Muscle of leg (tissue), 11 donors: ENCODE results near the gene NAPSA. TPM values are rescaled to one million over a fixed set of nuclear protein-coding genes. Genes with fewer than 3 reads are reported as not detected.

Experiments used
- DNase-seq: peaks from one replicate; pipeline ENCODE4 v3.0.0; 2013
- H3K27ac ChIP-seq: one replicate; pipeline ENCODE4 v1.5.1; 2013; ENCODE audit warnings: mild to moderate bottlenecking, low read length, control low read depth
- H3K27me3 ChIP-seq: one replicate; pipeline ENCODE4 v1.6.1; 2013; ENCODE audit warnings: low read length; ENCODE audit not compliant: control insufficient read depth, insufficient read depth
- H3K36me3 ChIP-seq: one replicate; pipeline ENCODE4 v1.6.1; 2013; ENCODE audit warnings: low read length; ENCODE audit not compliant: control insufficient read depth, insufficient read depth
- H3K4me1 ChIP-seq: one replicate; pipeline ENCODE4 v1.6.1; 2013; ENCODE audit warnings: low read length; ENCODE audit not compliant: control insufficient read depth, insufficient read depth
- H3K4me3 ChIP-seq: one replicate; pipeline ENCODE4 v1.5.1; 2013; ENCODE audit warnings: low read length, control low read depth
- H3K9me3 ChIP-seq: replicated peaks from 2 replicates; pipeline ENCODE4 v1.6.1; 2013; ENCODE audit warnings: low read depth, low read length; ENCODE audit not compliant: control insufficient read depth
- WGBS: methylation state at CpG from one replicate; pipeline ENCODE4 v1.1.5; 2013; ENCODE audit warnings: missing lambda C conversion rate; ENCODE audit not compliant: insufficient coverage; 5-methylcytosine and 5-hydroxymethylcytosine counted together
- polyA plus RNA-seq, 8 donors: library from polyadenylated mRNA; unstranded; fragments of 120-200 nt; gene quantifications; one replicate each; pipeline versions ENCODE4 v1.2.1 to v1.2.3, GENCODE V29; 2013; ENCODE audit warnings: inconsistent platforms in 1 of 8, low replicate concordance in 1 of 8; ENCODE audit not compliant: insufficient read length in 8 of 8, insufficient read depth in 1 of 8
- total RNA-seq: library from RNA; stranded (reverse); fragments of 120-200 nt; gene quantifications from one replicate; pipeline ENCODE4 v1.2.4, GENCODE V29; 2013

The NAPSA gene
- total and polyA plus RNA-seq, 9 donors, result 0.29 to 1.7 (median 0.56) TPM

GRCh38 chr19:50323782-50324133 lies 41.7 kb downstream of the NAPSA start:
- Histone ChIP-seq H3K27me3 (peaks cover 28% of the 10 kb centered on the region), H3K4me3 (no peak overlapping the region), H3K9me3 (no peaks in the 10 kb centered on the region), H3K4me1 (peaks cover 15% of the 10 kb centered on the region), H3K27ac (no peak overlapping the region), H3K36me3 (no peaks in the 10 kb centered on the region)
- no peak for DNase-seq
- WGBS, result 89% methylated on average over 11 of the region's 12 CpGs

GRCh38 chr19:50322931-50323781 lies 42.3 kb downstream of the NAPSA start:
- H3K9me3 ChIP-seq, result no peaks in the 10 kb centered on the region
- peaks cover 24% of the 10 kb centered on the region for H3K27me3 ChIP-seq
- H3K27ac ChIP-seq, result no peak overlapping the region
- no peaks in the 10 kb centered on the region for H3K36me3 ChIP-seq
- no peak for DNase-seq
- peaks cover 12% of the 10 kb centered on the region for H3K4me1 ChIP-seq
- 92% methylated on average over 40 of the region's 55 CpGs for WGBS
- no peak overlapping the region for H3K4me3 ChIP-seq

- WGBS, result 81% methylated on average over 9 of the region's 12 CpGs
- no peak overlapping the region for H3K27ac ChIP-seq
- H3K27me3 ChIP-seq, result peaks cover 23% of the 10 kb centered on the region
- H3K36me3 ChIP-seq, result no peaks in the 10 kb centered on the region
- H3K4me3 ChIP-seq, result no peak overlapping the region
- peaks cover 8% of the 10 kb centered on the region for H3K4me1 ChIP-seq
- DNase-seq, result no peak
- no peaks in the 10 kb centered on the region for H3K9me3 ChIP-seq
These were observed 43.2 kb downstream of the NAPSA start for GRCh38 chr19:50322234-50322633.

- no peak overlapping the region for H3K4me3 ChIP-seq
- H3K9me3 ChIP-seq, result no peaks in the 10 kb centered on the region
- peaks cover 21% of the 10 kb centered on the region for H3K27me3 ChIP-seq
- H3K27ac ChIP-seq, result no peak overlapping the region
- H3K4me1 ChIP-seq, result peaks cover 8% of the 10 kb centered on the region
- no peak for DNase-seq
- WGBS, result 86% methylated on average over 4 of the region's 4 CpGs
- H3K36me3 ChIP-seq, result no peaks in the 10 kb centered on the region
These were observed 43.6 kb downstream of the NAPSA start for GRCh38 chr19:50321831-50322230.

GRCh38 chr19:50320596-50320995 lies 44.8 kb downstream of the NAPSA start:
- no peaks in the 10 kb centered on the region for H3K9me3 ChIP-seq
- no peaks in the 10 kb centered on the region for H3K36me3 ChIP-seq
- H3K27me3 ChIP-seq, result peaks cover 20% of the 10 kb centered on the region
- no peak overlapping the region for H3K4me3 ChIP-seq
- no peak overlapping the region for H3K27ac ChIP-seq
- H3K4me1 ChIP-seq, result peaks cover 3% of the 10 kb centered on the region
- WGBS, result 88% methylated on average over 20 of the region's 20 CpGs
- DNase-seq, result no peak

- no peak for DNase-seq
- Histone ChIP-seq H3K27ac (no peak overlapping the region), H3K36me3 (no peaks in the 10 kb centered on the region), H3K4me3 (no peak overlapping the region), H3K27me3 (peaks cover 25% of the 10 kb centered on the region), H3K4me1 (no peaks in the 10 kb centered on the region), H3K9me3 (no peaks in the 10 kb centered on the region)
- 74% methylated on average over 3 of the region's 12 CpGs for WGBS
These were observed 45.4 kb downstream of the NAPSA start for GRCh38 chr19:50320051-50320450.

GRCh38 chr19:50319156-50319555 lies 46.3 kb downstream of the NAPSA start:
- DNase-seq, result no peak
- Histone ChIP-seq H3K4me1 (no peaks in the 10 kb centered on the region), H3K27me3 (peaks cover 34% of the 10 kb centered on the region), H3K4me3 (no peak overlapping the region), H3K27ac (no peak overlapping the region), H3K9me3 (no peaks in the 10 kb centered on the region), H3K36me3 (no peaks in the 10 kb centered on the region)
- WGBS, result 76% methylated on average over 10 of the region's 11 CpGs

GRCh38 chr19:50318438-50318837 lies 47.0 kb downstream of the NAPSA start:
- H3K4me1 ChIP-seq, result no peaks in the 10 kb centered on the region
- no peak for DNase-seq
- WGBS, result 76% methylated on average over 7 of the region's 8 CpGs
- no peak overlapping the region for H3K27ac ChIP-seq
- H3K4me3 ChIP-seq, result no peak overlapping the region
- peaks cover 41% of the 10 kb centered on the region for H3K27me3 ChIP-seq
- H3K36me3 ChIP-seq, result no peaks in the 10 kb centered on the region
- no peaks in the 10 kb centered on the region for H3K9me3 ChIP-seq

GRCh38 chr19:50317115-50317514 lies 48.3 kb downstream of the NAPSA start:
- Histone ChIP-seq H3K4me1 (no peaks in the 10 kb centered on the region), H3K27ac (no peak overlapping the region), H3K36me3 (no peaks in the 10 kb centered on the region), H3K4me3 (no peak overlapping the region), H3K9me3 (no peaks in the 10 kb centered on the region), H3K27me3 (peaks cover 54% of the 10 kb centered on the region)
- DNase-seq, result no peak
- WGBS, result 74% methylated on average over 4 of the region's 4 CpGs

GRCh38 chr19:50315773-50316448 lies 49.5 kb downstream of the NAPSA start:
- no peaks in the 10 kb centered on the region for H3K4me1 ChIP-seq

More at GRCh38 chr19:50315773-50316448, 49.5 kb downstream of the NAPSA start:
- no peak overlapping the region for H3K4me3 ChIP-seq
- H3K36me3 ChIP-seq, result no peaks in the 10 kb centered on the region
- H3K9me3 ChIP-seq, result no peaks in the 10 kb centered on the region
- 0% methylated on average over 4 of the region's 18 CpGs for WGBS
- H3K27me3 ChIP-seq, result peaks cover 66% of the 10 kb centered on the region
- no peak overlapping the region for H3K27ac ChIP-seq
- no peak for DNase-seq
